BLaER1 treated with 17β-estradiol and CSF1 and Interleukin-3, amounts not matched to agents 10 nM and 100 nM (cell line): ENCODE results near the gene SEMA5B.

Source experiments
- H3K27ac ChIP-seq, 11 experiments: shearing (Covaris generic); formaldehyde crosslinking; 2 replicates each; pipeline ENCODE4 v1.8.1; 2022
- H3K27me3 ChIP-seq, 11 experiments: shearing (Covaris generic); formaldehyde crosslinking; 2 replicates each; pipeline ENCODE4 v1.8.1; 2022
- H3K36me3 ChIP-seq, 11 experiments: shearing (Covaris generic); formaldehyde crosslinking; 2 replicates each; pipeline ENCODE4 v1.8.1; 2022
- H3K4me1 ChIP-seq, 10 experiments: shearing (Covaris generic); formaldehyde crosslinking; 2 replicates each; pipeline ENCODE4 v1.8.1; 2022
- H3K4me2 ChIP-seq, 11 experiments: shearing (Covaris generic); formaldehyde crosslinking; 2 replicates each; pipeline ENCODE4 v1.8.1; 2022
- H3K4me3 ChIP-seq, 10 experiments: shearing (Covaris generic); formaldehyde crosslinking; 2 replicates each; pipeline ENCODE4 v1.8.1; 2022
- H3K9ac ChIP-seq, 11 experiments: shearing (Covaris generic); formaldehyde crosslinking; 2 replicates each; pipeline ENCODE4 v1.8.1; 2022
- H3K9me3 ChIP-seq, 11 experiments: shearing (Covaris generic); formaldehyde crosslinking; replicated peaks in 1 of 11; 2 replicates each; pipeline ENCODE4 v1.8.1; 2022
- H4K20me1 ChIP-seq, 11 experiments: shearing (Covaris generic); formaldehyde crosslinking; 2 replicates each; pipeline ENCODE4 v1.8.1; 2022
- Cebpa-rat ChIP-seq, 11 experiments: shearing (Covaris generic); IDR thresholded peaks; 2 replicates each; pipeline ENCODE4 v1.8.1; 2022

Gene SEMA5B

GRCh38 chr3:122937745-122938144, 89.8 kb downstream of the SEMA5B start:
- Histone ChIP-seq H3K9ac (no peak overlapping the region), H4K20me1 (no peaks in the 10 kb centered on the region; a peak in 1 of 22 replicates), H3K4me2 (no peak overlapping the region), H3K27me3 (no peaks in the 10 kb centered on the region), H3K36me3 (no peaks in the 10 kb centered on the region), H3K9me3 (no peaks in the 10 kb centered on the region), H3K4me3 (no peak overlapping the region), H3K27ac (no peak overlapping the region), H3K4me1 (peaks cover 0 to 7% (median 4%) of the 10 kb centered on the region in 10 experiments; a peak in 13 of 20 replicates)
- no peak for TF ChIP-seq Cebpa-rat (IDR thresholded peaks at IDR 0.05)

- Histone ChIP-seq H3K4me2 (no peak overlapping the region), H3K27ac (no peak overlapping the region), H3K27me3 (no peaks in the 10 kb centered on the region), H3K9me3 (no peaks in the 10 kb centered on the region), H3K4me3 (no peak overlapping the region), H3K4me1 (no peaks in the 10 kb centered on the region), H3K36me3 (no peaks in the 10 kb centered on the region), H3K9ac (no peak overlapping the region), H4K20me1 (no peaks in the 10 kb centered on the region; a peak in 1 of 22 replicates)
- TF ChIP-seq Cebpa-rat (IDR thresholded peaks at IDR 0.05), result no peak
These were observed 90.6 kb downstream of the SEMA5B start for GRCh38 chr3:122936986-122937385.

DNA sequence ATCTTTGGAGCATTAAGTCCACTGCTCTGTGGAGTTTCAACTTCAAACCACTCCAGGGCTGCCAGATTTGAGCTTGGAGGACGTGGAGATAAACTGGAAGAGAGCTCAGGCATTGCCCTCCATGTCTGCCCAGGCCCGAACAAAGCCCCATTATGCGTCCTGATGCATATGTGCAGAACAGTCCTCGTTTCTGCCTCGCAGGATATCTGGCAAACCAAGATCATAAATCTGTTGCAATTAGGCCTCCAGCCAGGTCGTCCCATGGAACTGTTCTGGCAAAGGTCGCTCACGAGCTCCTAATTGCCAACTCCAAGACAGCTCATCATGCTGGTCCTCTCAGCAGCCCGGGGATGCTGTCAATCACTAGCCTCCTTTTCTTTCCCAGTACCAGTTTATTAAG, 91.2 kb downstream of the SEMA5B start:
- Histone ChIP-seq H4K20me1 (no peaks in the 10 kb centered on the region; a peak in 1 of 22 replicates), H3K4me2 (no peak overlapping the region), H3K9me3 (no peaks in the 10 kb centered on the region), H3K9ac (no peak overlapping the region), H3K4me1 (no peaks in the 10 kb centered on the region), H3K27me3 (no peaks in the 10 kb centered on the region), H3K27ac (no peak overlapping the region), H3K4me3 (no peak overlapping the region), H3K36me3 (no peaks in the 10 kb centered on the region)
- no peak for TF ChIP-seq Cebpa-rat (IDR thresholded peaks at IDR 0.05)

- Histone ChIP-seq H4K20me1 (no peaks in the 10 kb centered on the region; a peak in 1 of 22 replicates), H3K9ac (no peak overlapping the region), H3K4me3 (no peak overlapping the region), H3K9me3 (no peaks in the 10 kb centered on the region), H3K27me3 (no peaks in the 10 kb centered on the region), H3K4me2 (no peak overlapping the region), H3K4me1 (no peaks in the 10 kb centered on the region), H3K27ac (no peak overlapping the region), H3K36me3 (no peaks in the 10 kb centered on the region)
- no peak for TF ChIP-seq Cebpa-rat (IDR thresholded peaks at IDR 0.05)
These were observed 93.3 kb downstream of the SEMA5B start for GRCh38 chr3:122934251-122934650.

DNA sequence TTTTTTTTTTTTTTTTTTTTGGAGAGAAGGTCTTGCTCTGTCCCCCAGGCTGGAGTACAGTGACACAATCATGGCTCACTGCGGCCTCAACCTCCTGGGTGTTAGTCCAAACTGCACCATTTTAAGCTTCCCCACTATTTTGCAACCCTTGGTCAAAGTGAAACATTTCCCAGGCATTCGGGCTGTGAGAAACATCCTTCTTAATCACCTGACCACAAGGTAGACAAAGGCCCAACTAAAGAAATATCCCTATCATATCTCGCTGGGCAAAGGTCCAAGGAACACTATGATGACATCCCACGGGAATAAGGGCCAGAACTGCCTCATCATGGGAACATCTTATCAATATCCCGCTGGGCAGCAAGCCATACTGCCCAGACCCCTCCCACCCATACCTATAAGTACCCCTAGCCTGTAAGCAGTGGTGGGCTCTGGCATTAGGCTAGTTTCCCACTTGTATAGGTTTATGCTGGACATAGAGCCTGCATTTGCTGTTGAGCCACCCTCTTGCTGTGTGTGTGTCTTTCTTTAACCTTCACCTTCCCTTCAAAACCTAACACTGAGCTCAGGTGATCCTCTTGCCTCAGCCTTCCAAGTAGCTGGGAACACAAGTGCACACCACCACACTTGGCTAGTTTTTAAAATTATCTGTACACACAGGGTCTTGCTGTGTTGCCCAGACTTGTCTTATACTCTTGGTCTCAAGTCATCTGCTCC, 95.2 kb downstream of the SEMA5B start:
- H3K4me1 ChIP-seq, result no peaks in the 10 kb centered on the region
- H3K36me3 ChIP-seq, result no peaks in the 10 kb centered on the region
- no peak for TF ChIP-seq Cebpa-rat (IDR thresholded peaks at IDR 0.05)
- no peaks in the 10 kb centered on the region for H3K27me3 ChIP-seq
- H3K4me2 ChIP-seq, result no peak overlapping the region
- H3K9me3 ChIP-seq, result no peaks in the 10 kb centered on the region
- no peaks in the 10 kb centered on the region for H4K20me1 ChIP-seq
- H3K4me3 ChIP-seq, result no peak overlapping the region
- no peak overlapping the region for H3K9ac ChIP-seq
- H3K27ac ChIP-seq, result no peak overlapping the region

- no peak overlapping the region for H3K4me2 ChIP-seq
These were observed 95.9 kb downstream of the SEMA5B start for GRCh38 chr3:122931636-122932035.

GRCh38 chr3:122930063-122930997, 97.2 kb downstream of the SEMA5B start:
- Histone ChIP-seq H3K27me3 (no peaks in the 10 kb centered on the region), H3K4me3 (no peak overlapping the region), H3K4me2 (no peak overlapping the region), H3K4me1 (no peaks in the 10 kb centered on the region), H3K9me3 (no peaks in the 10 kb centered on the region), H3K36me3 (no peaks in the 10 kb centered on the region), H3K9ac (no peak overlapping the region), H3K27ac (no peak overlapping the region), H4K20me1 (peaks cover 0 to 5% (median 0%) of the 10 kb centered on the region in 11 experiments; a peak in 1 of 22 replicates)
- no peak for TF ChIP-seq Cebpa-rat (IDR thresholded peaks at IDR 0.05)

More at GRCh38 chr3:122931636-122932035, 95.9 kb downstream of the SEMA5B start:
- Histone ChIP-seq H3K4me1 (no peaks in the 10 kb centered on the region), H3K27ac (no peak overlapping the region), H3K9me3 (no peaks in the 10 kb centered on the region), H3K9ac (no peak overlapping the region), H4K20me1 (no peaks in the 10 kb centered on the region), H3K27me3 (no peaks in the 10 kb centered on the region), H3K36me3 (no peaks in the 10 kb centered on the region), H3K4me3 (no peak overlapping the region)
- no peak for TF ChIP-seq Cebpa-rat (IDR thresholded peaks at IDR 0.05)

- TF ChIP-seq Cebpa-rat (IDR thresholded peaks at IDR 0.05), result no peak
- peaks cover 0 to 5% (median 0%) of the 10 kb centered on the region in 11 experiments; a peak in 1 of 22 replicates for H4K20me1 ChIP-seq
These were observed 98.1 kb downstream of the SEMA5B start for GRCh38 chr3:122929188-122930062.

More at GRCh38 chr3:122929188-122930062, 98.1 kb downstream of the SEMA5B start:
- H3K4me3 ChIP-seq, result no peak overlapping the region
- no peaks in the 10 kb centered on the region for H3K36me3 ChIP-seq
- no peaks in the 10 kb centered on the region for H3K27me3 ChIP-seq
- H3K9me3 ChIP-seq, result no peaks in the 10 kb centered on the region
- H3K4me2 ChIP-seq, result no peak overlapping the region
- H3K27ac ChIP-seq, result no peak overlapping the region
- no peak overlapping the region for H3K9ac ChIP-seq
- peaks cover 0 to 6% (median 4%) of the 10 kb centered on the region in 10 experiments; a peak in 12 of 20 replicates for H3K4me1 ChIP-seq
